H9 (cell line): ENCODE results near the gene CALR. TPM values are rescaled to one million over a fixed set of nuclear protein-coding genes. Genes with fewer than 3 reads are reported as not detected.

ENCODE experiments used
- DNase-seq: peaks from one replicate; pipeline ENCODE4 v3.0.0-alpha.2; 2017
- H2AFZ ChIP-seq: one replicate; pipeline ENCODE4 v1.6.1; 2013; ENCODE audit warnings: mild to moderate bottlenecking, low read length, control low read depth, moderate library complexity
- H2AK5ac ChIP-seq: 2 replicates; pipeline ENCODE4 v1.6.1; 2013; ENCODE audit warnings: low read length, control low read depth, mixed read lengths; ENCODE audit not compliant: insufficient read length
- H2BK120ac ChIP-seq: one replicate; pipeline ENCODE4 v1.6.1; 2013; ENCODE audit warnings: low read depth, mild to moderate bottlenecking, low read length, control low read depth, inconsistent platforms; ENCODE audit not compliant: poor library complexity, severe bottlenecking
- H2BK12ac ChIP-seq: 2 replicates; pipeline ENCODE4 v1.6.1; 2013; ENCODE audit warnings: low read length, control low read depth, mixed read lengths, low read depth; ENCODE audit not compliant: insufficient read length
- H2BK15ac ChIP-seq: 2 replicates; pipeline ENCODE4 v1.6.1; 2013; ENCODE audit warnings: low read depth, low read length, control low read depth
- H2BK20ac ChIP-seq: one replicate; pipeline ENCODE4 v1.6.1; 2013; ENCODE audit warnings: low read depth, mild to moderate bottlenecking, low read length, control low read depth, inconsistent platforms; ENCODE audit not compliant: poor library complexity, severe bottlenecking
- H2BK5ac ChIP-seq: 2 replicates; pipeline ENCODE4 v1.6.1; 2013; ENCODE audit warnings: low read length, control low read depth, mixed read lengths; ENCODE audit not compliant: insufficient read length
- H3K14ac ChIP-seq: 2 replicates; pipeline ENCODE4 v1.6.1; 2013; ENCODE audit warnings: low read length, control low read depth; ENCODE audit not compliant: insufficient read depth
- H3K18ac ChIP-seq: 2 replicates; pipeline ENCODE4 v1.6.1; 2013; ENCODE audit warnings: low read depth, mild to moderate bottlenecking, mixed read lengths, low read length, control low read depth; ENCODE audit not compliant: insufficient read length
- H3K23ac ChIP-seq: 2 replicates; pipeline ENCODE4 v1.6.1; 2013; ENCODE audit warnings: low read length, control low read depth, mixed read lengths, low read depth; ENCODE audit not compliant: insufficient read length
- H3K23me2 ChIP-seq: 2 replicates; pipeline ENCODE4 v1.6.1; 2013; ENCODE audit warnings: low read depth, mild to moderate bottlenecking, mixed read lengths, low read length, control low read depth; ENCODE audit not compliant: insufficient read length, poor library complexity, severe bottlenecking
- H3K27ac ChIP-seq: 2 replicates; pipeline ENCODE4 v1.5.1; 2013; ENCODE audit warnings: low read length, control low read depth, mixed read lengths, low read depth; ENCODE audit not compliant: insufficient read length
- H3K27me3 ChIP-seq: 2 replicates; pipeline ENCODE4 v1.6.1; 2013; ENCODE audit warnings: low read length, control low read depth, inconsistent platforms; ENCODE audit not compliant: insufficient read depth
- H3K4ac ChIP-seq: 2 replicates; pipeline ENCODE4 v1.6.1; 2013; ENCODE audit warnings: low read depth, mild to moderate bottlenecking, control low read depth, inconsistent platforms, low read length, moderate library complexity
- H3K4me1 ChIP-seq: 2 replicates; pipeline ENCODE4 v1.6.1; 2013; ENCODE audit warnings: low read length, control low read depth, inconsistent platforms; ENCODE audit not compliant: insufficient read depth
- H3K4me2 ChIP-seq: 2 replicates; pipeline ENCODE4 v1.6.1; 2013; ENCODE audit warnings: low read length, control low read depth, mixed read lengths; ENCODE audit not compliant: insufficient read length, insufficient read depth
- H3K56ac ChIP-seq: 2 replicates; pipeline ENCODE4 v1.6.1; 2013; ENCODE audit warnings: low read depth, mild to moderate bottlenecking, mixed read lengths, low read length, control low read depth; ENCODE audit not compliant: insufficient read length
- H3K79me1 ChIP-seq: 2 replicates; pipeline ENCODE4 v1.6.1; 2013; ENCODE audit warnings: low read depth, mild to moderate bottlenecking, moderate library complexity, low read length, control low read depth, inconsistent platforms; ENCODE audit not compliant: insufficient read depth, poor library complexity, severe bottlenecking
- H3K79me2 ChIP-seq: 2 replicates; pipeline ENCODE4 v1.6.1; 2013; ENCODE audit warnings: low read length, control low read depth, inconsistent platforms; ENCODE audit not compliant: insufficient read depth
- H3K9ac ChIP-seq: 2 replicates; pipeline ENCODE4 v1.6.1; 2013; ENCODE audit warnings: low read length, control low read depth, mixed read lengths; ENCODE audit not compliant: insufficient read length; ENCODE audit errors: extremely low read depth
- H3K9me3 ChIP-seq: one replicate; pipeline ENCODE4 v1.6.1; 2013; ENCODE audit warnings: low read depth, low read length, inconsistent platforms; ENCODE audit not compliant: control insufficient read depth
- H3T11ph ChIP-seq: one replicate; pipeline ENCODE4 v1.6.1; 2013; ENCODE audit warnings: mild to moderate bottlenecking, low read length, control low read depth, inconsistent platforms
- H4K20me1 ChIP-seq: one replicate; pipeline ENCODE4 v1.6.1; 2013; ENCODE audit not compliant: control insufficient read depth, insufficient read length, insufficient read depth
- H4K5ac ChIP-seq: 2 replicates; pipeline ENCODE4 v1.6.1; 2013; ENCODE audit warnings: low read depth, mild to moderate bottlenecking, mixed read lengths, low read length, control low read depth; ENCODE audit not compliant: insufficient read length
- H4K8ac ChIP-seq: replicated peaks from 2 replicates; pipeline ENCODE4 v1.6.1; 2013; ENCODE audit warnings: low read length, control low read depth, mixed read lengths, low read depth; ENCODE audit not compliant: insufficient read length
- H4K91ac ChIP-seq: 2 replicates; pipeline ENCODE4 v1.6.1; 2013; ENCODE audit warnings: low read depth, mild to moderate bottlenecking, moderate library complexity, mixed read lengths, low read length, control low read depth; ENCODE audit not compliant: insufficient read length
- H3K27ac Mint-ChIP-seq, 3 experiments: 2 replicates in 2 of 3; 3 replicates in 1 of 3; pipeline ENCODE4 v1.8.0; 2020 to 2021; ENCODE audit warnings: mixed read lengths in 3 of 3, mild to moderate bottlenecking in 1 of 3, moderate library complexity in 1 of 3
- H3K27me3 Mint-ChIP-seq: 2 replicates; pipeline ENCODE4 v1.8.0; 2021; ENCODE audit warnings: low read depth, mild to moderate bottlenecking, moderate library complexity, mixed read lengths
- H3K36me3 Mint-ChIP-seq, 3 experiments: 2 replicates in 2 of 3; 3 replicates in 1 of 3; pipeline ENCODE4 v1.8.0; 2020 to 2021; ENCODE audit warnings: low read depth in 3 of 3, mixed read lengths in 3 of 3; ENCODE audit not compliant: insufficient read depth in 1 of 3
- H3K4me1 Mint-ChIP-seq, 2 experiments: 2 replicates each; pipeline ENCODE4 v1.8.0; 2020; ENCODE audit warnings: mixed read lengths in 2 of 2
- H3K4me3 Mint-ChIP-seq, 2 experiments: 2 replicates in 1 of 2; 3 replicates in 1 of 2; pipeline ENCODE4 v1.8.0; 2020 to 2021; ENCODE audit warnings: mild to moderate bottlenecking in 2 of 2, mixed read lengths in 2 of 2, moderate library complexity in 1 of 2
- H3K9me3 Mint-ChIP-seq, 2 experiments: 2 replicates in 1 of 2; 3 replicates in 1 of 2; pipeline ENCODE4 v1.8.0; 2020; ENCODE audit warnings: mild to moderate bottlenecking in 2 of 2, mixed read lengths in 2 of 2, moderate library complexity in 1 of 2
- CTCF ChIP-seq: fragments of 200-600 bp; sonication (generic); conservative IDR thresholded peaks from 3 replicates; pipeline ENCODE4 v1.8.0; 2021; ENCODE audit warnings: antibody characterized with exemption, mild to moderate bottlenecking
- WGBS: extraction: QIAGEN DNeasy Blood & Tissue Kit; methylation state at CpG from one replicate; pipeline ENCODE4 v1.1.7; 2013; ENCODE audit warnings: missing lambda C conversion rate, low lambda C conversion rate, mixed read lengths; ENCODE audit not compliant: insufficient read length; ENCODE audit errors: extremely low coverage; 5-methylcytosine and 5-hydroxymethylcytosine counted together
- total RNA-seq: library from RNA; stranded (reverse); gene quantifications from 2 replicates; pipeline ENCODE4 v1.2.1, GENCODE V29; 2021

Gene CALR
- total RNA-seq, 1 experiment from 2014 or later: 887 TPM

- Mint-ChIP-seq H3K9me3 (no peaks in the 10 kb centered on the region), H3K4me3 (no peak overlapping the region), H3K36me3 (no peaks in the 10 kb centered on the region), H3K4me1 (peaks cover 1 to 5% of the 10 kb centered on the region in 2 experiments), H3K27me3 (peaks cover 3% of the 10 kb centered on the region), H3K27ac (peak overlapping the region in 1 of 3 experiments; percentile 76; a peak in 3 of 7 replicates)
- Histone ChIP-seq H2BK12ac (no peak overlapping the region), H4K5ac (no peak overlapping the region), H3K27me3 (no peaks in the 10 kb centered on the region), H3K9ac (no peak overlapping the region), H4K20me1 (no peaks in the 10 kb centered on the region), H2BK120ac (no peak overlapping the region), H4K91ac (no peak overlapping the region), H3K18ac (no peak overlapping the region), H3K79me2 (no peaks in the 10 kb centered on the region), H3K56ac (no peak overlapping the region), H3K4me2 (no peak overlapping the region), H2AK5ac (no peak overlapping the region), H4K8ac (no peak overlapping the region), H3K9me3 (no peaks in the 10 kb centered on the region), H3K4ac (no peak overlapping the region), H2BK5ac (no peak overlapping the region), H3K79me1 (no peaks in the 10 kb centered on the region), H2BK20ac (no peak overlapping the region), H3K27ac (no peak overlapping the region), H3K23me2 (no peaks in the 10 kb centered on the region), H3K4me1 (no peaks in the 10 kb centered on the region), H2AFZ (no peak overlapping the region), H2BK15ac (no peak overlapping the region), H3T11ph (no peak overlapping the region), H3K23ac (no peak overlapping the region), H3K14ac (no peak overlapping the region)
- WGBS: no CpG with 5 or more reads among the region's 9 CpGs
- no peak for DNase-seq
- no peak for TF ChIP-seq CTCF
Measured at GRCh38 chr19:12907166-12907565, 31.2 kb upstream of the CALR start.
